MM.1S (cell line): ENCODE results near the gene GNAS-AS1.

ENCODE experiments used
- CTCF ChIP-seq: fragments of 300-600 bp; sonication (generic); IDR thresholded peaks from 2 replicates; pipeline ENCODE4 v1.5.1; 2016; ENCODE audit warnings: antibody characterized with exemption, low read length, mixed read lengths
- EZH2 ChIP-seq: fragments of 300-600 bp; sonication (generic); optimal IDR thresholded peaks from 2 replicates; pipeline ENCODE3; 2017; ENCODE audit warnings: low read depth, mild to moderate bottlenecking, antibody characterized with exemption, low read length, mixed read lengths

- TF ChIP-seq CTCF: no peak
- no peak for TF ChIP-seq EZH2
Observed at GRCh38 chr20:58854638-58855471, 4.2 kb upstream of the GNAS-AS1 start.
